T-cell (primary cell): Measurements from ENCODE around the gene GNGT2. TPM values are rescaled to one million over a fixed set of nuclear protein-coding genes. Genes with fewer than 3 reads are reported as not detected.

Experiments used
- ATAC-seq, 4 experiments: fragments of 200-7000 bp in 3 of 4; fragments of 150-1000 bp in 1 of 4; cut with Tn5 transposase; replicated peaks in 1 of 4; 1 replicate in 3 of 4; 2 replicates in 1 of 4; pipeline ENCODE4 v1.10.0; 2021; ENCODE audit warnings: moderate library complexity in 3 of 4, mild to moderate bottlenecking in 2 of 4, moderate number of reproducible peaks in 1 of 4
- CTCF ChIA-PET, 2 donors: fragments of 300-600 bp; sonication (Branson Sonifier 250); formaldehyde crosslinking; loops; one replicate each; lab custom pipeline; 2022; ENCODE audit warnings: antibody characterized with exemption in 2 of 2; lab: Charles Lee
- POLR2A ChIA-PET, 2 donors: fragments of 300-600 bp; sonication (Branson Sonifier 250); formaldehyde crosslinking; loops; one replicate each; lab custom pipeline; 2022; ENCODE audit warnings: antibody characterized with exemption in 2 of 2; lab: Charles Lee
- DNase-seq, 35 experiments: peaks; one replicate each; pipeline versions ENCODE4 v3.0.0 to v3.0.0-alpha.2; 2013 to 2023
- H3K27ac ChIP-seq: one replicate; pipeline ENCODE4 v1.5.1; 2013; ENCODE audit warnings: low read length
- H3K27me3 ChIP-seq, 2 experiments: replicated peaks in 1 of 2; 1 replicate in 1 of 2; 2 replicates in 1 of 2; pipeline versions ENCODE4 v1.6.1 to v1.7.0; 2013; ENCODE audit warnings: low read length in 1 of 2, mixed read lengths in 1 of 2; ENCODE audit not compliant: control insufficient read depth in 2 of 2, insufficient read depth in 2 of 2; ENCODE audit errors: extremely low read depth in 1 of 2
- H3K36me3 ChIP-seq, 2 donors: 1 replicate in 1 of 2; 2 replicates in 1 of 2; pipeline versions ENCODE4 v1.6.1 to v1.7.0; 2013; ENCODE audit warnings: low read length in 1 of 2; ENCODE audit not compliant: control insufficient read depth in 2 of 2, insufficient read depth in 1 of 2; ENCODE audit errors: extremely low read depth in 1 of 2
- H3K4me1 ChIP-seq, 2 experiments: 1 replicate in 1 of 2; 2 replicates in 1 of 2; pipeline versions ENCODE4 v1.6.1 to v1.7.0; 2013; ENCODE audit warnings: low read length in 2 of 2, mixed read lengths in 1 of 2; ENCODE audit not compliant: insufficient read depth in 2 of 2, control insufficient read depth in 1 of 2; ENCODE audit errors: extremely low read depth in 1 of 2
- H3K4me3 ChIP-seq, 2 donors: 1 replicate in 1 of 2; 2 replicates in 1 of 2; pipeline versions ENCODE4 v1.5.1 to v1.7.0; 2013; ENCODE audit warnings: mild to moderate bottlenecking in 2 of 2, low read length in 1 of 2, moderate library complexity in 1 of 2; ENCODE audit not compliant: control insufficient read depth in 1 of 2; ENCODE audit errors: extremely low read depth in 1 of 2
- H3K9me3 ChIP-seq: 2 replicates; pipeline ENCODE4 v1.7.0; 2013
- H3K27ac Mint-ChIP-seq, 2 donors: one replicate each; pipeline ENCODE4 v1.8.0; 2020 to 2021; ENCODE audit warnings: mild to moderate bottlenecking in 2 of 2, mixed read lengths in 2 of 2
- H3K27me3 Mint-ChIP-seq, 2 donors: one replicate each; pipeline ENCODE4 v1.8.0; 2021 to 2022; ENCODE audit warnings: mixed read lengths in 2 of 2
- H3K36me3 Mint-ChIP-seq: one replicate; pipeline ENCODE4 v1.8.0; 2021; ENCODE audit warnings: mixed read lengths
- H3K4me1 Mint-ChIP-seq, 3 donors: one replicate each; pipeline ENCODE4 v1.8.0; 2020 to 2022; ENCODE audit warnings: mixed read lengths in 3 of 3, mild to moderate bottlenecking in 1 of 3
- H3K4me3 Mint-ChIP-seq, 3 donors: one replicate each; pipeline ENCODE4 v1.8.0; 2020 to 2022; ENCODE audit warnings: mild to moderate bottlenecking in 3 of 3, mixed read lengths in 3 of 3, moderate library complexity in 3 of 3
- H3K9me3 Mint-ChIP-seq, 3 donors: one replicate each; pipeline ENCODE4 v1.8.0; 2020 to 2022; ENCODE audit warnings: mixed read lengths in 3 of 3
- WGBS: methylation state at CpG from one replicate; pipeline ENCODE4 v1.1.5; 2013; ENCODE audit warnings: missing lambda C conversion rate; ENCODE audit not compliant: insufficient coverage; 5-methylcytosine and 5-hydroxymethylcytosine counted together
- total RNA-seq, 35 experiments: library from RNA in 6 of 35; stranded (reverse) in 6 of 35; fragments of 120-200 nt in 1 of 35; gene quantifications; one replicate each; pipeline versions ENCODE4 v1.2.1 to v1.2.4 and lab custom pipeline; 2013 to 2026

The GNGT2 gene
- total RNA-seq, 5 donors from 2014 or later (not counting 1 experiment from before 2014, with no cell fraction given), result 4.5 to 6.3 (median 5.0) TPM

- peaks cover 90 to 93% (median 91%) of the 10 kb centered on the region in 3 donors for H3K4me1 Mint-ChIP-seq
- H3K4me3 ChIP-seq, result no peak overlapping the region
- H3K9me3 ChIP-seq, result no peaks in the 10 kb centered on the region
- no peaks in the 10 kb centered on the region for H3K9me3 Mint-ChIP-seq
- no peaks in the 10 kb centered on the region for H3K27me3 Mint-ChIP-seq
- H3K4me1 ChIP-seq, result peaks cover 57 to 100% of the 10 kb centered on the region in 2 experiments
- 31% methylated on average over 5 of the region's 12 CpGs for WGBS
- H3K36me3 Mint-ChIP-seq, result peaks cover 8% of the 10 kb centered on the region
- H3K27ac ChIP-seq, result peak overlapping the region; percentile 10
- POLR2A ChIA-PET, result interaction anchor here (0.5 to 1.1 kb wide), 4 partner anchors 22 to 1387 kb away, joined by 3 to 4 read pairs (median 3); no protein-coding TSS in a partner anchor
- no peaks in the 10 kb centered on the region for H3K27me3 ChIP-seq
- DNase-seq (peak in 1 of 35 experiments; percentile 34), ATAC-seq (no peak)
- H3K36me3 ChIP-seq, result peaks cover 0 to 15% of the 10 kb centered on the region in 2 donors
- CTCF ChIA-PET, result interaction anchor here (0.6 to 0.7 kb wide), 4 partner anchors 9 to 356 kb away, joined by 3 to 4 read pairs (median 4); no protein-coding TSS in a partner anchor
- H3K4me3 Mint-ChIP-seq, result peak overlapping the region; percentile 2 to 92 (median 29)
- peak overlapping the region; percentile 92 to 93 for H3K27ac Mint-ChIP-seq
Measured at GRCh38 chr17:49214676-49215360, 4.4 kb upstream of the GNGT2 start.

- H3K27ac ChIP-seq, result peak overlapping the region; percentile 50
- no peak for DNase-seq
Measured at GRCh38 chr17:49213847-49214246, 3.5 kb upstream of the GNGT2 start.

GRCh38 chr17:49213399-49213798, 3.0 kb upstream of the GNGT2 start:
- WGBS, result 34% methylated on average over 4 of the region's 5 CpGs
- Mint-ChIP-seq H3K36me3 (peaks cover 5% of the 10 kb centered on the region), H3K27me3 (no peaks in the 10 kb centered on the region), H3K9me3 (no peaks in the 10 kb centered on the region), H3K27ac (peak overlapping the region; percentile 92 to 93), H3K4me3 (peak overlapping the region; percentile 40 to 92 (median 59)), H3K4me1 (peaks cover 90 to 96% (median 92%) of the 10 kb centered on the region in 3 donors)
- Histone ChIP-seq H3K27ac (peak overlapping the region; percentile 50), H3K27me3 (no peaks in the 10 kb centered on the region), H3K9me3 (no peaks in the 10 kb centered on the region), H3K4me3 (peak overlapping the region; percentile 0 to 27), H3K36me3 (peaks cover 0 to 15% of the 10 kb centered on the region in 2 donors), H3K4me1 (peaks cover 61 to 100% of the 10 kb centered on the region in 2 experiments)
- no peak for DNase-seq
- ATAC-seq, result no peak
- ChIA-PET CTCF (interaction anchor here in 1 of 2 donors (2.2 kb wide), 1 partner anchor 11 kb away, joined by 8 read pairs; no protein-coding TSS in a partner anchor), POLR2A (no interaction called here)

More at GRCh38 chr17:49213847-49214246, 3.5 kb upstream of the GNGT2 start:
- H3K27me3 Mint-ChIP-seq, result no peaks in the 10 kb centered on the region
- ChIA-PET POLR2A (no interaction called here), CTCF (no interaction called here)
- H3K36me3 Mint-ChIP-seq, result peaks cover 6% of the 10 kb centered on the region
- no peak for ATAC-seq
- Histone ChIP-seq H3K36me3 (peaks cover 0 to 15% of the 10 kb centered on the region in 2 donors), H3K27me3 (no peaks in the 10 kb centered on the region), H3K4me3 (peak overlapping the region in 1 of 2 donors; percentile 17), H3K9me3 (no peaks in the 10 kb centered on the region), H3K4me1 (peaks cover 61 to 100% of the 10 kb centered on the region in 2 experiments)
- peaks cover 90 to 96% (median 91%) of the 10 kb centered on the region in 3 donors for H3K4me1 Mint-ChIP-seq
- no peaks in the 10 kb centered on the region for H3K9me3 Mint-ChIP-seq
- 75% methylated on average over 1 of the region's 2 CpGs for WGBS
- peak overlapping the region; percentile 21 to 92 (median 59) for H3K4me3 Mint-ChIP-seq
- H3K27ac Mint-ChIP-seq, result peak overlapping the region; percentile 83 to 93

DNA sequence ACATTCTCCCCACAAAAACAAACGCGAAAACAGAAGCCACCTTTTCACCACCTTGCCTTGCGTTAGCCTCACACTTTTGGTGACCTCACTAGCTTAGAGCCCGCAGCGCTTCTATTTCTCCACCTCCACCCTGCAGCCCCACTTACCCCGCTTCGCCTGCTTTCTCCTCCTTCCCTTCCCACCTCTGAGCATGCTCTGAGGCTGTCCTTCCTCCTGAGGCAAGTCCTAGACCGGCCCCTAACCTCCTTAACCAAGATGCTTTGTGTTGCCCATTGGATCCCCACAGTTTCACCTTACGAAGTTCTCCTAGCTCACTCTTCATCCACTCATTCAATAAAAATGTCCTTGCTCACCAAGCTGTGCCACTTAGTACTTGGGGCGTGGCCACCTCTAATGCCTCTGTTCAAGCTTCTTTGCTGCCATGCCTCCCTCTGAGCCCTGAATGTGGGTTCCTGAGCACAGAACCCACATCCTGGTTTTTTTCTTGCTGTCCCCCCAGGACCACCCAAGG, 1.3 kb downstream of the GNGT2 start:
- Histone ChIP-seq H3K27me3 (no peaks in the 10 kb centered on the region), H3K9me3 (no peaks in the 10 kb centered on the region), H3K27ac (peak overlapping the region; percentile 70), H3K36me3 (peaks cover 0 to 10% of the 10 kb centered on the region in 2 donors), H3K4me3 (peak overlapping the region; percentile 35 to 60), H3K4me1 (peaks cover 35 to 71% of the 10 kb centered on the region in 2 experiments)
- CTCF ChIA-PET, result interaction anchor here (0.5 to 2.8 kb wide), 9 partner anchors 9 to 662 kb away, joined by 3 to 19 read pairs (median 4); no protein-coding TSS in a partner anchor
- Mint-ChIP-seq H3K4me3 (peak overlapping the region; percentile 88 to 92 (median 91)), H3K4me1 (peaks cover 59 to 65% (median 64%) of the 10 kb centered on the region in 3 donors), H3K27me3 (no peaks in the 10 kb centered on the region), H3K9me3 (no peaks in the 10 kb centered on the region), H3K27ac (peak overlapping the region; percentile 92 to 93), H3K36me3 (no peaks in the 10 kb centered on the region)
- peak in 4 of 35 experiments; percentile 24 to 57 (median 30) for DNase-seq
- ATAC-seq, result peak; percentile 5 to 47 (median 34)
- POLR2A ChIA-PET, result interaction anchor here (0.6 to 0.7 kb wide), 2 partner anchors 9 to 1805 kb away, joined by 3 to 4 read pairs; no protein-coding TSS in a partner anchor
- WGBS, result 35% methylated on average over 10 of the region's 10 CpGs

GRCh38 chr17:49204516-49204915, 5.9 kb downstream of the GNGT2 start:
- H3K27ac Mint-ChIP-seq, result no peak overlapping the region
- 100% methylated on average over 2 of the region's 2 CpGs for WGBS

GRCh38 chr17:49203796-49204195, 6.6 kb downstream of the GNGT2 start:
- no peaks in the 10 kb centered on the region for H3K9me3 Mint-ChIP-seq
- no peak overlapping the region for H3K27ac Mint-ChIP-seq
- Histone ChIP-seq H3K9me3 (no peaks in the 10 kb centered on the region), H3K4me3 (no peak overlapping the region), H3K27me3 (no peaks in the 10 kb centered on the region), H3K4me1 (peaks cover 2 to 18% of the 10 kb centered on the region in 2 experiments), H3K27ac (no peak overlapping the region), H3K36me3 (peaks cover 0 to 7% of the 10 kb centered on the region in 2 donors)
- H3K27me3 Mint-ChIP-seq, result no peaks in the 10 kb centered on the region
- DNase-seq, result no peak
- H3K4me1 Mint-ChIP-seq, result peaks cover 9 to 15% (median 13%) of the 10 kb centered on the region in 3 donors
- no peak for ATAC-seq
- CTCF ChIA-PET, result interaction anchor here (0.6 kb wide), 2 partner anchors 19 to 188 kb away, joined by 3 to 5 read pairs; no protein-coding TSS in a partner anchor
- 70% methylated on average over 2 of the region's 2 CpGs for WGBS
- H3K4me3 Mint-ChIP-seq, result no peak overlapping the region
- H3K36me3 Mint-ChIP-seq, result no peaks in the 10 kb centered on the region
- POLR2A ChIA-PET, result no interaction called here

More at GRCh38 chr17:49204516-49204915, 5.9 kb downstream of the GNGT2 start:
- CTCF ChIA-PET, result interaction anchor here in 1 of 2 donors (1.1 kb wide), 1 partner anchor 13 kb away, joined by 3 read pairs; no protein-coding TSS in a partner anchor
- Histone ChIP-seq H3K4me1 (peaks cover 8 to 25% of the 10 kb centered on the region in 2 experiments), H3K36me3 (peaks cover 0 to 7% of the 10 kb centered on the region in 2 donors), H3K9me3 (no peaks in the 10 kb centered on the region), H3K27me3 (no peaks in the 10 kb centered on the region), H3K4me3 (no peak overlapping the region), H3K27ac (no peak overlapping the region)
- ATAC-seq (no peak), DNase-seq (no peak)
- POLR2A ChIA-PET, result no interaction called here
- H3K4me1 Mint-ChIP-seq, result peaks cover 16 to 23% (median 20%) of the 10 kb centered on the region in 3 donors
- no peaks in the 10 kb centered on the region for H3K9me3 Mint-ChIP-seq
- no peaks in the 10 kb centered on the region for H3K27me3 Mint-ChIP-seq
- H3K4me3 Mint-ChIP-seq, result no peak overlapping the region
- H3K36me3 Mint-ChIP-seq, result no peaks in the 10 kb centered on the region
